Stimulated activated CD8-positive, alpha-beta memory T cell treated with anti-CD3 and anti-CD28 coated beads, Interleukin-15, amount 100 ng/mL, for 48 hours (primary cell): ENCODE results near the gene IMMP2L.

Experiments used
- DNase-seq, 2 donors: peaks; one replicate each; pipeline ENCODE4 v3.0.0-alpha.2; 2020; ENCODE audit warnings: low read depth in 2 of 2

IMMP2L gene

DNA sequence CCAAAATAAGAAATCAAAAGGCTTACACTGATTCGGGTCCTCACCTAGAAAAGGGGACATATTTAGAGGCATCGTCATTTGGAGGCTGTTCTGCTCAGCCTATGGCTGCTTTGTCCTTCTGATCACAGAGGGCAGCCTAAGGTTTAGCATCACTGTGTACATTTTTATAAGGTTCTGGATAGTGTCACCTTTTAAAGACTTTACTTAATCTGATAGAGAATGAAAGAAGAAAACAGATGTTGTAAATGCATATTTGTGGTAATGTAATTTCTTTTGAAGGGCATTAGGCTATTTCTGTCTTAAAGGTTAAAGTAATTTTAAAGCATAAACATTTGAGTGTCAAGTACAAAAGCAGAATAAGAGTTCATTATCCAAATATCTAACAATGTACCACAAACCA lies 916.7 kb downstream of the IMMP2L start:
- DNase-seq = no peak

DNA sequence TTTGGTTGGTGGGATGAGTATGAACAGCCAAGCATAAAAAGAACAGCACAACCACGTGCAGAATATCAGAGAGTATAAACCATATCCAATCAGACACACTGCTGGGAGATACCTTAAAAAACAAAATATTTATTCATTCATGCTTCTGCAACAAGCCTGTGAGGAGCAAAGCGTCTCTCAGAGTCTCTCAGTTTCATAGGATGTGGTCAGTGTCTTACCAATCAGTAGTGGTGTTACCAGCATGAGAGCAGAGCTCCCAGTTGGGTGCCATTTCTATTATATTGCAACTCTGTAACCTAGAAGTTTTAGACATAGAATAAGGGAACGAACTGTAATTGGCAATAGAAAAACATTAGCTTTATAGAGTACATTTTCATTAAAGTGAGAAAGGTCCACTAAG lies 917.2 kb downstream of the IMMP2L start:
- DNase-seq = no peak

DNA sequence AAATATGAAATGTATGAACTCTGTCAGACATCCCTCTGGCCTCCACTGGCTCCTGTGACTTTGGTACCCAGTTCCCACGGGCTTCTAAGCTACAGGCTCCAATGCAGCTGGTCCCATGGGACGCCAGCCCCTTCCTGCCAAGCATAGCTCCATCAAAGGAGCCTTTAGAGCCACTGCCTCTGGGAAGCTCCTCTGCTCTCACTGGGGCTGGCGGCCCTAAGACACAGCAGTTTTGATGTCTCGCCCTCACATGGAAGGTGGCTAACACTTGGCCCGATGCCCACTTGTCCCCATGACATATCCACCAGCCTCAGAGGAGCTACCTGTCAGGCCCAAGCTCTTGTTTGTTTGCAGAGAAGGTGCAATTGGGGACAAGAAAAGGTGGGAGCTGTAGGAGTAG lies 925.0 kb downstream of the IMMP2L start:
- no peak for DNase-seq

DNA sequence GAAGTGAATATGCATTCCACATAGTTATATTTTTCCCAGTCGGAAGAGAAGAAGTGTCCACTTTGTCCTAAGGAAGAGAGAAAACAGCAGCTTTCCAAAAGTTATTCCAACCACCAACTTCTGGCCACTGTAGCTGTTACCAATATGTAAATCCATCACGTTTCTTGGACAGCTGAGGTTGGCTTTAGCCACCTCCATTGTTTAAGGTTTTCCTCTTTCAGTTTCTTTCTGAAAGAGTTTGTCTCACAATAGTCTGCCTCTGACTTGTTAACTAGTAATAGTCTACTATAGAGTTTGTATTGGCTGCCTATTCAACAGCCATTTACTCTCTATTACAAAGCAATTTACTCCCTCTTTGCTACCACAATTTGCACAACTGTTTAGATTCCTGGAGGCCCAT lies 929.0 kb downstream of the IMMP2L start:
- DNase-seq = no peak

DNA sequence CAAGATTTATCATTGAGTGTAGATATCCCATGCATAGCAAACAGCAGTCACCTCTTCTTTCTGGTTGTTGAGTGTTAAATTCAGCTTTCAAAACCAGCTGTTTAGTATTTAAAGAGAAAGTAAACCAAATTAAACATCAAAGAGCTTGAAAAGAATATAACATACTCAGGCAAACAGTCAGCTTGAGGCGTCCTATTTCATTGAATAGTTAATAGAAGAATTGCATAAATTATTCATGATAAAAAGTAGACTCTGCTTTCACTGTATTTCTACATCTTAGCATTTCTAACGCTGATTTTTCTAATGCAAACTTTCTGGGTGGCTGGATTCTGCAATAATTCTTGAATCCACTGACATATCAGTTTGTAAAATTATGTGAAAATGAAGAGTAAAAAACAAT lies 935.9 kb downstream of the IMMP2L start:
- DNase-seq = no peak

DNA sequence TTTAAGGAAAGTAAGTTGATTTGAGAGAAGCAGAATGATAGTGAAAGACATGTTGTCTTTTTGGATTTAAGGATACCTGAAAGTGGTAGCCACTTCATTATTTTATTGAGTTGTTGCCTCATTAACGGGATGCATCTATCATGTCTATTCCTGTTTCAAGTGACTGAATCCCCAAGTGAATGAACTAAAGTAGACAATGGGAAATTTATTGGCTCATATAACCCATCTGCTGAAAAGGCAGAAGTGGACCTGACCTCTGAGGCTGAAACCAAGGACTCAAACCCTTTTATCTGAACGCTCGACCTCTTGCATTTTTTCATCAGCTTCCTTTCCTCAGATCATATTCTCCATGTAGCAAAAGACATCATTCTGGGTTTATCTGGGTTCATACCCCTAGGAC lies 937.0 kb downstream of the IMMP2L start:
- DNase-seq = no peak

DNA sequence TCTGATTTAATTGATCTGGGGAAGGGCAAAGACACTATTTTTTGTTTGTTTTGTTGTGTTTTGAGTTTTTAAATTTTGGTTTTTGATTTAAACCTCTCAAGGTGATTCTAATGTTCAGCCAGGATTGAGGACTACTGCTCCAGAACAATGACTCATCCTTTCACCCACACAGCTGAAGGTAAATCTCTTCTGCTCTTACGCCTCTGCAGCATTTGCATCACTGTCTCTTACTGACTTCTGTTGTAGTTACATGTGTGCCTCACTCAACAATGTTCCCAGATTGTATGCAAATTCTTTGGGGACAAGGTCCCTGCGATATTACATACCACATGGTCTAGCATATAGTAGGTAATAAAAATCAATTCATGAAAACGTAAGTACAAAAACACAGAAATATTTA lies 938.9 kb downstream of the IMMP2L start:
- DNase-seq = no peak

DNA sequence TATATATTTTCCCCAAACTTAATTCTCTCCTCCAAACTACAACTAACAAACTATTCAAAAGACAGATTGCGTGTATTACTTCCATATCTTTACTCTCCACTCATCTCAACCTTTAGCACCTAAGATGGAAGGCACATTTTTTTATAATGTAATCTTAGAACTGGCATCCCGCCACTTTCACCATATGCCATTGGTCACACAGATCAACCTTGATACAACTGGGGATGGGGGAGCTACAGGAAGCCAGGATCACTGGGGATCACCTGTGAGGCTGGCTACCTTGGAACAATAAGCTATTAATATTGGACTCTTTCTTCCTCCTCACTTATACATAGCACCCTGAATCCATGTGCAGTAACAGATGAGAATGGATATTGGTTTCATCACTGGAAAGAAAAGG lies 941.0 kb downstream of the IMMP2L start:
- DNase-seq = no peak

DNA sequence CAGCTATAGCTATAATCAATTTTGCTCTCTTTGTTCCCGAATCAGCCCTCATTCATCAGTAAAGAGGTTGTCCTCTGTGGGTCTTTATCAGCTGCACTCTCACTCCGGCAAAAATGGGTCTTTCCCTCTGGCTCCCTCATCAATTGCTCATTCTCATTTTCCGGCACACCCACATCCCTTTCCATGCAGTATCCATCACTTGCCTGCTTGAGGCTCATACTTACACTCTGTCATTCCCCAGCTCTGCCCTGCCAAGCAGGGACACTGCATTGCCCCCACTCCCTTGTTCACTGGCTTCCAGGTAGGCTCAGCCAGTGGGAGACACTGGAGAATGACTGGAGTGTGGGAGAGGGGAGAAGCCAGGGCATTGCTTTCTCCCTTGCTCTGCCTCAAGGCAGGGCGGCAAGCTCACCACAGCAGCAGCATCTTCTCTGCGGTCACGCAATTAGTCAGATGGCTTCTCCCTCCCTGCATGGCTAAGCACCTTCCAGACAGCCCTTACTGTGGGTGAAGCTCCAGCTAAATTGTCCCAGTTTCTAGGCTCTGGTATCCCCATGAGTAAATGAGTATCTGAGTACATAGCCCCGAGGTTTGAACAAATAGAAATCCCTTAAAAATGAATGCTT lies 942.1 kb downstream of the IMMP2L start:
- DNase-seq = no peak
